HG03521 (cell line): ENCODE data around the gene SLC4A2.
"Not testable (repeated sequence)": the region's sequence is repeated elsewhere in the genome, so short reads cannot be mapped to it uniquely, and the experiment has no call there.

Experiments used
- ATAC-seq: cut with Tn5 transposase; IDR thresholded peaks from one replicate; pipeline ENCODE4 v1.9.1; 2021; ENCODE audit warnings: mild to moderate bottlenecking, moderate library complexity; ENCODE audit not compliant: unreplicated experiment

SLC4A2 gene

GRCh38 chr7:151025924-151026671, 33.3 kb upstream of the SLC4A2 start:
- ATAC-seq, result no peak

DNA sequence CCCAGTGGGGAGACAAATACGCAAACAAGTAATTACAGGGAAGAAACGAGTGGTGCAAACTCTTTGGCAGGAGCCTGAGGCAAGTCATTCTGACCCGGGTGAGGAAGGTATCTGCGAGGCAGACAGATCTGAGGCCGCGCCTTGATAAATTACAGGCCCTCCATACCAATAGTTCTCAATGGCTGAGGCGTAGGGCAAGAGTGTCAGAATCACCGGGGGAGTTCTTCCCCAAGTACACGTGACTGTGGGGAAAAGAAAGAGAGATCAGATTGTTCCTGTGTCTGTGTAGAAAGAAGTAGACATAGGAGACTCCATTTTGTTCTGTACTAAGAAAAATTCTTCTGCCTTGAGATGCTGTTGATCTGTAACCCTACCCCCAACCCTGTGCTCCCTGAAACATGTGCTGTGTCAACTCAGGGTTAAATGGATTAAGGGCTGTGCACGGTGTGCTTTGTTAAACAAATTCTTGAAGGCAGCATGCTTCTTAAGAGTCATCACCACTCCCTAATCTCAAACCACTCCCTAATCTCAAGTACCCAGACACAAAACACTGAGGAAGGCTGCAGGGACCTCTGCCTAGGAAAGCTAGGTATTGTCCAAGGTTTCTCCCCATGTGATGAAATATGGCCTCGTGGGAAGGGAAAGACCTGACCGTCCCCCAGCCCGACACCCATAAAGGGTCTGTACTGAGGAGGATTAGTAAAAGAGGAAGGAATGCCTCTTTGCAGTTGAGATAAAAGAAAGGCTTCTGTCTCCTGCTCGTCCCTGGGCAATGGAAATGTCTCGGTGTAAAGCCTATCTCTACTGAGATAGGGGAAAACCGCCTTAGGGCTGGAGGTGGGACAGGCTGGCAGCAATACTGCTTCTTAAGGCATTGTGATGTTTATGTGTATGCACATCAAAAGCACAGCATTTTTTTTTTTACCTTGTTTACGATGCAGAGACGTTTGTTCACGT, 32.3 kb upstream of the SLC4A2 start:
- not testable (repeated sequence) for ATAC-seq

GRCh38 chr7:151027728-151028130, 31.7 kb upstream of the SLC4A2 start:
- not testable (repeated sequence) for ATAC-seq

GRCh38 chr7:151028131-151028947, 31.1 kb upstream of the SLC4A2 start, which contains the start of gene ABCB8:
Gene ABCB8, plus strand, starts transcription at chr7:151028450. Its CDS starts 66 bp downstream, at chr7:151028516.
- ATAC-seq, result peak; percentile 96

DNA sequence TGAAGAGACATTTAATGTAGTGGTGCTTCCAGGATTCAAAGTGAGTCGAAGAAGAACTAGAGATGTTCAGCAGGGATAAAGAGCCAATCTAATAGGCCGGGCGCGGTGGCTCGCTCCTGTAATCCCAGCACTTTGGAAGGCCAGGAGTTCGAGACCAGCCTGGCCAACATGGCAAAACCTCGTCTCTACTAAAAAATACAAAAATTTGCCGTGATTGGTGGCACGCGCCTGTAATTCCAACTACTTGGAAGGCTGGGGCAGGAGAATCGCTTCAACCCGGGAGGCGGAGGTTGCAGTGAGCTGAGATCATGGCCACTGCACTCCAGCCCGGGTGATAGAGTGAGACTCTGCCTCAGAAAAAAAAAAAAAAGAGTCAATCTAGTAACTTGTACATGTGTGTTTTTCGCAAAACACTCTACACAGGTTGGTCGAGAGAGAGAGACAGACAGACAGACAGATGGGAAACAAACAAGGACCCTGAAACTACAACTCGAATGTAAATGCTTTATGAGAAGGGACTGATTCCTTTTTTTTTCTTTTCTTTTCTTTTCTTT, 30.4 kb upstream of the SLC4A2 start:
- ATAC-seq, result no peak

DNA sequence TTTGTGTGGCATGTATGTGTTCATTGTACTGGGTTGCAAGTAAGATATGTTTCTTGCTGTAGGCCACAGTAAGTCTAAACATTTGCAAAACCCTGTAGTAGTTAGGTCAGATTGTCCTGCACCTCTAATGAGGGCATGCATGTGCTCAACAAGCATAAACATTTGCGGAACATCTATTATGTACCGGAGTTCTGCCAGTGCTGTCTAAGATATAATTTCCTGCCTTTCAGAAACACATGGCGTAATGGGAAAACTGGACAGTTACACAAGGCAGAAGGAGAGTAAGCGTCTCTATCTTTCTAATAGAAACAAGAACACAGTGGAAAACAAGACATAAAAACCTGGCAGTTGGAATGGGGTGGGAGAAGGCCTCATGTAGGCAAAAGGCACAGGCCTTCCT, 28.4 kb upstream of the SLC4A2 start:
- ATAC-seq, result no peak

- ATAC-seq, result no peak
These were observed 26.2 kb upstream of the SLC4A2 start for GRCh38 chr7:151032936-151033863.

GRCh38 chr7:151033864-151034249, 25.5 kb upstream of the SLC4A2 start:
- no peak for ATAC-seq

DNA sequence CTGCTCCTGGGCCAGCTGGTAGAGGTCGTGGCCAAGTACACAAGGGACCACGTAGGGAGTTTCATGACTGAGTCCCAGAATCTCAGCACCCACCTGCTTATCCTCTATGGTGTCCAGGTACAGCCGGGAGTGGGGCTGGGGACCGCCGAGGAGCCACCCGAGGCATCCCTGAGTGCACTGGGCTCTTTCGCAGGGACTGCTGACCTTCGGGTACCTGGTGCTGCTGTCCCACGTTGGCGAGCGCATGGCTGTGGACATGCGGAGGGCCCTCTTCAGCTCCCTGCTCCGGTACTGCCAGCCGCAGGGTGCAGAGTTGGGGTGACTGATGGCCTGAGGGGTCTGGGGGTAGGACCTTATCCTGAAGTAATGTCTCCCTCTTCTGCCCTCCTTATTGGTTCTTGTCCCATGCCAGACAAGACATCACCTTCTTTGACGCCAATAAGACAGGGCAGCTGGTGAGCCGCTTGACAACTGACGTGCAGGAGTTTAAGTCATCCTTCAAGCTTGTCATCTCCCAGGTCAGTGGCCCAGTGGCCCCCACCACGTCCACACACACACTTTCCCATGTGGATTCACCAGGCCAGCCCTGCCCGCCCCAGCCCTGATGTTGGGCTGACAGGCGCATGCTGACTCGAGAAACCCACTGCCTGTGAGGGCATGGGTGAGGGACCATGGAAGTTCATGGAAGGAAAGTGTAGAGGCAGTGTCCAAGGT, 24.9 kb upstream of the SLC4A2 start:
- no peak for ATAC-seq

- ATAC-seq, result no peak
These were observed 24.2 kb upstream of the SLC4A2 start for GRCh38 chr7:151035026-151035717.

DNA sequence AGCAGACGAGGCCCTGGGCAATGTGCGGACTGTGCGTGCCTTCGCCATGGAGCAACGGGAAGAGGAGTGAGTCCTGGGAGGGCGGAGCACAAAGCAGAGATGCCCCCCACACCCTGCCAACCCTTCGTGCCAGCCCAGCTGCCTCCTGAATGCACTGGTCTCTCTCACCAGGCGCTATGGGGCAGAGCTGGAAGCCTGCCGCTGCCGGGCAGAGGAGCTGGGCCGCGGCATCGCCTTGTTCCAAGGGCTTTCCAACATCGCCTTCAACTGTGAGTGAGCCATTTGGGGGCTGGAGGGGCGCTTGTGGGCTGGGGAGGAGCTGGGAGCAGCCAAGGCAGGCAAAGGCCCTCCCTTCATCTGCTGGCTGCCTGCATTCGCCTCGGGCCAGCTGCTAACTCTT, 23.5 kb upstream of the SLC4A2 start:
- ATAC-seq, result no peak

DNA sequence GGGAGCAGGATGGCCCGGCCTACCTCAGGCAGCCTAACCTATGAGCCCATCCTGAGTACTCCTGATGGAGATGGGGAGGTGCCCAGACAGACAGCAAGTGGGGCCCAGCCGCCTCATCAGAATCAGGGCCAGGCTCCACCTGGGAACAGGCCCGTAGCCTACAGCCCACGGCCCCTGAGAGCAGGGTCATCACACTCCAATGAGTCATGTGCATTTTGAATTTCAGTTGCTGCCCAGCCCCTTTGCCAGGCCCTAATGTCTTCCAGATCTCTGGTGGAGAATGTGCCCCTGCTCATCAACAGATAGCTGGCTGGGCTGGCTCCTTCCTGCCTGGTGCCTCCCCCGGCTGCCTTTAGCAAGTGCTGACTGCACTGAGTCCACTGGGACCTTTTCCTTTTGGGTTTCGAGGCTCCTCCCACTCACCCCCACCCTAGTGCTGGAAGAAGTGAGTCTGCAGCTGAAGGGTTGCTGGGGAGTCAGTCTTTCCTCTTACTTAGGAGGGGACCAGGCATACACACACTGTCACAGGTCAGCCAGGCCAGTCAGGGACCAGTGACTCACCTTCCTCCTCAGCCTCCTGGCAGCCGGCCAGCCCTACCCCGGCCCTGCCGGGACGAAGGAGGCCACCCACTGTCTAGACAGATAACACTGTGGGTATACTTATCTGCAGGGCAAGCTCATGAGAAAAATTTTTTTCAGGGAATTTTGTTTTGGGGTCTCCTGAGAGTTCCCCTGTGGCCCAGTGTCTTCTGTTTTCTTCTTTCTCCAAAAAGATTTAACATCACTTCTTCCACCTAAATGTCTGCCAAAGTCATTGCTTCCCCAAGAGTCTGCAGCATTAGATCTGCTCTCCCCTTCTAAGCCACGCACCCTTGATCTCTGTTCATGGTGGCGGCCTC, 20.2 kb upstream of the SLC4A2 start:
- ATAC-seq, result no peak

GRCh38 chr7:151039850-151040548, 19.4 kb upstream of the SLC4A2 start:
- no peak for ATAC-seq

DNA sequence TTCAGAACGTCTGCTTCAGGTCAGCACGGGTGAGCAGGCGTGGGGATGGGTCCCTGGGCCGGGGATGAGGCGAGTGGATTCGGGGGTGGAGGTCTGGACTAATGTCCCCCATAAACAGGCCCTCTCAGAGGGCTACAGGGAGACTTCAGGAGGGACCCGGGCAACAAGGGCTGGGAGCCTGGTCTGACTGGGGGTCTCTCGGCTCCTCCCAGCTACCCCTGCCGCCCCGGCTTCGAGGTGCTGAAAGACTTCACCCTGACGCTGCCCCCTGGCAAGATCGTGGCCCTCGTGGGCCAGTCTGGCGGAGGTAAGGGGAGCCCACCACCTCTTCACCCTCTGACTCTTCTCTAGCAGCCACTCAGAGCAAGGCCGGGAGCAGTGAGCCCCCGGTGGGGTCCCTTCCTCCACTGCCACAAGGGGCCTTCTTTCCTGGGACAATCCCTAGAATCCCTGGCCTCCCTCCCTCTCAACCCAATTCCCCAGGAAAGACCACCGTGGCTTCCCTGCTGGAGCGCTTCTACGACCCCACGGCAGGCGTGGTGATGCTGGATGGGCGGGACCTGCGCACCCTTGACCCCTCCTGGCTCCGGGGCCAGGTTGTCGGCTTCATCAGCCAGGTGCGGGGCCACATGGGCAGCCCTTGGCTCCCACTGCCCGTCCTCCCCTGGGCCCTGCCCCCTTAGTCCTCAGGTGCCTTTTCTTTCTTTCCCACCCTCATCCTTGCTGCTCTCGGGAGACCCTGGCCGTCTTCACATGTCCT, 18.6 kb upstream of the SLC4A2 start:
- ATAC-seq, result no peak

DNA sequence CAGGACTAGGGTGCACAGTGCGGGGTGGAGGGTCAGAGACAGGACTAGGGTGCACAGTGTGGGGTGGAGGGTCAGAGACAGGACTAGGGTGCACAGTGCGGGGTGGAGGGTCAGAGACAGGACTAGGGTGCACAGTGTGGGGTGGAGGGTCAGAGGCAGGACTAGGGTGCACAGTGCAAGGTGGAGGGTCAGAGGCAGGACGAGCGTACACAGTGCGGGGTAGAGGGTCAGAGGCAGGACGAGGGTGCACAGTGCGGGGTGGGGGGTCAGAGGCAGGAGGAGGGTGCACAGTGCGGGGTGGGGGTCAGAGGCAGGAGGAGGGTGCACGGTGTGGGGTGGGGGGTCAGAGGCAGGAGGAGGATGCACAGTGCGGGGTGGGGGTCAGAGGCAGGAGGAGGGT, 15.9 kb upstream of the SLC4A2 start:
- not testable (repeated sequence) for ATAC-seq

DNA sequence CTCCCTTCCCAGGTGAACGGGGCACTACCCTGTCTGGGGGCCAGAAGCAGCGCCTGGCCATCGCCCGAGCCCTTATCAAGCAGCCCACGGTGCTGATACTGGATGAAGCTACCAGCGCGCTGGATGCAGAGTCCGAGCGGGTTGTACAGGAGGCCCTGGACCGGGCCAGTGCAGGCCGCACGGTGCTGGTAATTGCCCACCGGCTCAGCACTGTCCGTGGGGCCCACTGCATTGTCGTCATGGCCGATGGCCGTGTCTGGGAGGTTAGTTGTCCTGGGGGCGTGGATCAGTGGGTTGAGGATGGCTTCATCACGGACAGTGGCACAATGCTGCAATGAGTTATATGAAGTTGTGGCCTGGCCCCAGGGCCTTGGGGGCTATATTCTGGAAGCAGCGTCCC, 15.4 kb upstream of the SLC4A2 start:
- ATAC-seq, result no peak
